B cell (primary cell): Measurements from ENCODE around the gene ATP5F1B. TPM values are rescaled to one million over a fixed set of nuclear protein-coding genes. Genes with fewer than 3 reads are reported as not detected.

Experiments
- ATAC-seq: fragments of 200-7000 bp; cut with Tn5 transposase; one replicate; pipeline ENCODE4 v1.10.0; 2021; ENCODE audit warnings: low read depth, mild to moderate bottlenecking, moderate number of reproducible peaks, moderate library complexity
- CTCF ChIA-PET: fragments of 350-600 bp; sonication (Branson Sonifier 250); formaldehyde crosslinking; loops from one replicate; lab custom pipeline; 2021; ENCODE audit warnings: antibody characterized with exemption, inconsistent platforms; lab: Charles Lee
- POLR2A ChIA-PET: fragments of 350-600 bp; sonication (Branson Sonifier 250); formaldehyde crosslinking; loops from one replicate; lab custom pipeline; 2021; ENCODE audit warnings: antibody characterized with exemption; lab: Charles Lee
- DNase-seq: peaks from one replicate; pipeline ENCODE4 v3.0.0; 2013
- H2AFZ ChIP-seq: 2 replicates; pipeline ENCODE4 v1.6.1; 2012; ENCODE audit warnings: mild to moderate bottlenecking, low read depth, low read length; ENCODE audit not compliant: insufficient read depth, poor library complexity, severe bottlenecking
- H3K27ac ChIP-seq, 2 donors: 1 replicate in 1 of 2; 2 replicates in 1 of 2; pipeline ENCODE4 v1.5.1; 2012 to 2013; ENCODE audit warnings: low read length in 2 of 2, mild to moderate bottlenecking in 2 of 2, moderate library complexity in 1 of 2
- H3K27me3 ChIP-seq, 4 experiments: fragments of 200-600 bp in 1 of 4; sonication (generic) in 1 of 4; replicated peaks in 1 of 4; 1 replicate in 2 of 4; 2 replicates in 2 of 4; pipeline versions ENCODE4 v1.6.1 to v1.7.0; 2013 to 2016; ENCODE audit warnings: low read length in 3 of 4, mild to moderate bottlenecking in 2 of 4, mixed read lengths in 1 of 4, moderate library complexity in 1 of 4; ENCODE audit not compliant: insufficient read depth in 4 of 4, control insufficient read depth in 3 of 4; ENCODE audit errors: control extremely low read depth in 1 of 4
- H3K36me3 ChIP-seq, 2 experiments: replicated peaks in 1 of 2; 1 replicate in 1 of 2; 2 replicates in 1 of 2; pipeline versions ENCODE4 v1.6.1 to v1.7.1; 2013; ENCODE audit warnings: low read length in 1 of 2; ENCODE audit not compliant: insufficient read depth in 2 of 2, control insufficient read depth in 1 of 2; ENCODE audit errors: control extremely low read depth in 1 of 2, extremely low read depth in 1 of 2
- H3K4me1 ChIP-seq, 2 donors: fragments of 200-600 bp in 1 of 2; sonication (generic) in 1 of 2; 1 replicate in 1 of 2; 2 replicates in 1 of 2; pipeline versions ENCODE4 v1.5.1 to v1.6.1; 2013 to 2017; ENCODE audit warnings: low read length in 2 of 2; ENCODE audit not compliant: control insufficient read depth in 2 of 2, insufficient read depth in 2 of 2
- H3K4me2 ChIP-seq: replicated peaks from 2 replicates; pipeline ENCODE3; 2012; ENCODE audit warnings: mild to moderate bottlenecking, low read depth, low read length; ENCODE audit not compliant: poor library complexity, severe bottlenecking
- H3K4me3 ChIP-seq, 5 experiments: fragments of 200-600 bp in 1 of 5; sonication (generic) in 1 of 5; 1 replicate in 3 of 5; 2 replicates in 2 of 5; pipeline versions ENCODE4 v1.5.1 to v1.7.0; 2011 to 2016; ENCODE audit warnings: low read length in 4 of 5, mild to moderate bottlenecking in 4 of 5, low read depth in 2 of 5, control low read depth in 1 of 5, moderate library complexity in 1 of 5; ENCODE audit not compliant: insufficient read depth in 1 of 5; ENCODE audit errors: control extremely low read depth in 1 of 5, extremely low read depth in 1 of 5
- H3K79me2 ChIP-seq: fragments of 200-600 bp; sonication (generic); one replicate; pipeline ENCODE4 v1.6.0; 2016; ENCODE audit warnings: low read length; ENCODE audit not compliant: control insufficient read depth, insufficient read depth
- H3K9ac ChIP-seq: fragments of 200-600 bp; sonication (generic); 2 replicates; pipeline ENCODE4 v1.6.1; 2017; ENCODE audit warnings: mild to moderate bottlenecking, low read length, moderate library complexity
- H3K9me3 ChIP-seq, 3 donors: one replicate each; pipeline versions ENCODE4 v1.6.1 to v1.7.1; 2013; ENCODE audit warnings: low read length in 2 of 3; ENCODE audit not compliant: control insufficient read depth in 2 of 3, insufficient read depth in 1 of 3; ENCODE audit errors: control extremely low read depth in 1 of 3
- H4K20me1 ChIP-seq: 2 replicates; pipeline ENCODE4 v1.6.0; 2012; ENCODE audit warnings: mild to moderate bottlenecking, low read length; ENCODE audit not compliant: insufficient read depth, control insufficient read depth, poor library complexity, severe bottlenecking
- H3K27ac Mint-ChIP-seq: one replicate; pipeline ENCODE4 v1.8.0; 2021; ENCODE audit warnings: mixed read lengths
- H3K27me3 Mint-ChIP-seq: one replicate; pipeline ENCODE4 v1.8.0; 2021; ENCODE audit warnings: mixed read lengths
- H3K4me1 Mint-ChIP-seq: one replicate; pipeline ENCODE4 v1.8.0; 2021; ENCODE audit warnings: mixed read lengths
- H3K4me3 Mint-ChIP-seq: one replicate; pipeline ENCODE4 v1.8.0; 2021; ENCODE audit warnings: mixed read lengths
- H3K9me3 Mint-ChIP-seq: one replicate; pipeline ENCODE4 v1.8.0; 2022; ENCODE audit warnings: mixed read lengths; ENCODE audit not compliant: insufficient read depth
- EZH2 ChIP-seq: IDR thresholded peaks from 2 replicates; pipeline ENCODE4 v1.6.1; 2012; ENCODE audit warnings: borderline replicate concordance, low read depth, mild to moderate bottlenecking, moderate library complexity, low read length; ENCODE audit not compliant: insufficient read depth, poor library complexity, severe bottlenecking
- WGBS: methylation state at CpG from one replicate; pipeline ENCODE4 v1.1.5; 2013; ENCODE audit warnings: missing lambda C conversion rate; ENCODE audit not compliant: insufficient coverage; 5-methylcytosine and 5-hydroxymethylcytosine counted together
- intact Hi-C: fragments of 100-400 bp; cut with micrococcal nuclease; formaldehyde crosslinking; loops from one replicate; pipeline ENCODE4 v1.10.0; 2022
- polyA plus RNA-seq: library from polyadenylated mRNA; depleted of rRNA; stranded (reverse); fragments of >200 nt; gene quantifications from 2 replicates; pipeline ENCODE4 v1.2.3, GENCODE V29; 2012
- total RNA-seq, 2 donors: library from RNA; stranded (reverse); fragments of 120-200 nt in 1 of 2; gene quantifications; 1 replicate in 1 of 2; 2 replicates in 1 of 2; pipeline versions ENCODE4 v1.2.3 to v1.2.4, GENCODE V29; 2013 to 2022
- TF ChIP-seq, protein P1 (sequence below): fragments of 200-600 bp; IDR thresholded peaks from one replicate; pipeline ENCODE4 v1.8.0; 2022; ENCODE audit warnings: antibody characterized with exemption, mild to moderate bottlenecking

Gene ATP5F1B
- total and polyA plus RNA-seq, 2 donors (not counting 1 experiment from before 2014, with no cell fraction given) = 217 to 378 TPM

DNA sequence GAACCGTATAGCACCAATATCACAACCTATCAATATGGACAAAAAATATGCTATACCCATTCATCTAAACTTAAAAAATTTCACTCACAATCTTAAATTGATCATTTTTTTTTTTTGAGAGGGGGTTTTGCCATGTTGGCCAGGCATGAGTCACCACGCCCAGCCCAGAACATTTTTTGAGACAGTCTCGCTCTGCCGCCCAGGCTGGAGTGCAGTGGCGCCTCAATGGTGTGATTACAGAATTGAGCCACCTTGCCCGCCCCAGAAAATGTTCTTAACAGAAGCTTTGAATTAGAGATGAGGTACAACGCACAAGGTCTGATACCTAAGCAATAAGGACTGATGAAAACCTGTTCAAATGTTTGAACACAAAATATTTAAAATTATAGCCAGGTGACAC lies 15.8 kb upstream of the ATP5F1B start:
- Histone ChIP-seq H3K4me3 (no peak overlapping the region), H3K9ac (no peak overlapping the region), H3K79me2 (no peaks in the 10 kb centered on the region), H3K27ac (peak overlapping the region in 1 of 2 donors; percentile 39), H4K20me1 (peaks cover 2% of the 10 kb centered on the region), H3K4me2 (no peak overlapping the region), H3K36me3 (peaks cover 0 to 26% of the 10 kb centered on the region in 2 experiments), H2AFZ (no peak overlapping the region), H3K9me3 (no peaks in the 10 kb centered on the region), H3K27me3 (no peaks in the 10 kb centered on the region), H3K4me1 (peaks cover 0 to 4% of the 10 kb centered on the region in 2 donors)
- peaks cover 23% of the 10 kb centered on the region for H3K4me1 Mint-ChIP-seq
- TF ChIP-seq, protein P1, sequence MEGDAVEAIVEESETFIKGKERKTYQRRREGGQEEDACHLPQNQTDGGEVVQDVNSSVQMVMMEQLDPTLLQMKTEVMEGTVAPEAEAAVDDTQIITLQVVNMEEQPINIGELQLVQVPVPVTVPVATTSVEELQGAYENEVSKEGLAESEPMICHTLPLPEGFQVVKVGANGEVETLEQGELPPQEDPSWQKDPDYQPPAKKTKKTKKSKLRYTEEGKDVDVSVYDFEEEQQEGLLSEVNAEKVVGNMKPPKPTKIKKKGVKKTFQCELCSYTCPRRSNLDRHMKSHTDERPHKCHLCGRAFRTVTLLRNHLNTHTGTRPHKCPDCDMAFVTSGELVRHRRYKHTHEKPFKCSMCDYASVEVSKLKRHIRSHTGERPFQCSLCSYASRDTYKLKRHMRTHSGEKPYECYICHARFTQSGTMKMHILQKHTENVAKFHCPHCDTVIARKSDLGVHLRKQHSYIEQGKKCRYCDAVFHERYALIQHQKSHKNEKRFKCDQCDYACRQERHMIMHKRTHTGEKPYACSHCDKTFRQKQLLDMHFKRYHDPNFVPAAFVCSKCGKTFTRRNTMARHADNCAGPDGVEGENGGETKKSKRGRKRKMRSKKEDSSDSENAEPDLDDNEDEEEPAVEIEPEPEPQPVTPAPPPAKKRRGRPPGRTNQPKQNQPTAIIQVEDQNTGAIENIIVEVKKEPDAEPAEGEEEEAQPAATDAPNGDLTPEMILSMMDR = no peak
- TF ChIP-seq EZH2 = no peak
- peak; percentile 25 for ATAC-seq
- ChIA-PET POLR2A (interaction anchor here (0.5 to 0.7 kb wide), 2 partner anchors 9 to 1278 kb away, joined by 3 read pairs; no protein-coding TSS in a partner anchor), CTCF (interaction anchor here (1.4 kb wide), 1 partner anchor 25 kb away, joined by 6 read pairs; no protein-coding TSS in a partner anchor)
- no peak for DNase-seq
- peak overlapping the region; percentile 66 for H3K27ac Mint-ChIP-seq
- H3K27me3 Mint-ChIP-seq = no peaks in the 10 kb centered on the region
- WGBS = 69% methylated on average over 6 of the region's 7 CpGs
- no peak overlapping the region for H3K4me3 Mint-ChIP-seq
- no peaks in the 10 kb centered on the region for H3K9me3 Mint-ChIP-seq
- intact Hi-C loops = no loop called here

DNA sequence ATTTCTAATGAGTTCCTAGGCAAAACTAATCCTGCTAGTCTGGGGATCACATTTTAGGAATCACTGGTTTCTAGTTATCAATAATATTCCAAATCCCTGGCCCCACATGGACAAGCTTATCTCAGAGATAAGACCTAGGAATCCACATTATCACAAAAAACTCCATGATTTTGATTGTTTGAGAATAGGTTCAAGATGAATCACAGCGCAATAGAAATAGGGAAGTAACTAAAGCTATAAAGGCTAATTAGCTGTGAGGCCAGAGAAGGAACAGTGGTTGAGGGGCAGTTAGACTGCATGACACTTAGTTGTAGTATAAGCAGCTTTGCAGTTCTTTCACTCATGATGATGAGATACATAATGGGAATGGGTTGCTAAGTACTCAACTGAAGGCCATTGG lies 13.1 kb upstream of the ATP5F1B start:
- Histone ChIP-seq H3K4me1 (peaks cover 0 to 4% of the 10 kb centered on the region in 2 donors), H2AFZ (no peak overlapping the region), H4K20me1 (no peaks in the 10 kb centered on the region), H3K27me3 (no peaks in the 10 kb centered on the region), H3K79me2 (no peaks in the 10 kb centered on the region), H3K4me3 (no peak overlapping the region), H3K27ac (no peak overlapping the region), H3K9me3 (peaks cover 0 to 11% (median 4%) of the 10 kb centered on the region in 3 donors), H3K36me3 (peaks cover 0 to 4% of the 10 kb centered on the region in 2 experiments), H3K9ac (no peak overlapping the region), H3K4me2 (no peak overlapping the region)
- intact Hi-C loops = no loop called here
- ChIA-PET POLR2A (interaction anchor here (0.7 to 1.1 kb wide), 7 partner anchors 12 to 66 kb away, joined by 3 to 6 read pairs (median 4); partner anchors contain the start of gene NACA), CTCF (interaction anchor here (0.6 kb wide), 1 partner anchor 219 kb away, joined by 3 read pairs; no protein-coding TSS in a partner anchor)
- WGBS = 60% methylated on average over 1 of the region's 1 CpG
- no peak for DNase-seq
- Mint-ChIP-seq H3K27ac (peak overlapping the region; percentile 46), H3K27me3 (no peaks in the 10 kb centered on the region), H3K4me1 (peaks cover 23% of the 10 kb centered on the region), H3K9me3 (peaks cover 3% of the 10 kb centered on the region), H3K4me3 (no peak overlapping the region)
- ATAC-seq = peak; percentile 57
- TF ChIP-seq, protein P1 = no peak
- no peak for TF ChIP-seq EZH2
